Progenitor cell of endocrine pancreas (in vitro differentiated cells): ENCODE data around the gene SLC39A13. TPM values are rescaled to one million over a fixed set of nuclear protein-coding genes. Genes with fewer than 3 reads are reported as not detected.

Source experiments
- DNase-seq: peaks from one replicate; pipeline ENCODE4 v3.0.0; 2021; ENCODE audit warnings: low spot score; ENCODE audit not compliant: unreplicated experiment
- H3K27ac Mint-ChIP-seq: 2 replicates; pipeline ENCODE4 v1.8.0; 2021; ENCODE audit warnings: mild to moderate bottlenecking, moderate library complexity, mixed read lengths
- H3K27me3 Mint-ChIP-seq: 2 replicates; pipeline ENCODE4 v1.8.0; 2021; ENCODE audit warnings: mixed read lengths
- H3K36me3 Mint-ChIP-seq: 2 replicates; pipeline ENCODE4 v1.8.0; 2022; ENCODE audit warnings: mixed read lengths; ENCODE audit not compliant: insufficient read depth
- H3K4me1 Mint-ChIP-seq: 2 replicates; pipeline ENCODE4 v1.8.0; 2021; ENCODE audit warnings: low read depth, mixed read lengths
- H3K4me3 Mint-ChIP-seq: 2 replicates; pipeline ENCODE4 v1.8.0; 2021; ENCODE audit warnings: low read depth, mild to moderate bottlenecking, moderate library complexity, mixed read lengths
- H3K9me3 Mint-ChIP-seq: 2 replicates; pipeline ENCODE4 v1.8.0; 2021; ENCODE audit warnings: low read depth, mixed read lengths
- total RNA-seq: library from RNA; stranded (reverse); gene quantifications from 2 replicates; pipeline ENCODE4 v1.2.1, GENCODE V29; 2021
- TF ChIP-seq, protein P1 (sequence below): fragments of 200-600 bp; sonication (generic); IDR thresholded peaks from one replicate; pipeline ENCODE4 v1.5.0; 2021; ENCODE audit warnings: antibody characterized with exemption, mild to moderate bottlenecking; ENCODE audit not compliant: unreplicated experiment

Gene SLC39A13
- total RNA-seq, 1 donor from 2014 or later = 42.4 TPM

DNA sequence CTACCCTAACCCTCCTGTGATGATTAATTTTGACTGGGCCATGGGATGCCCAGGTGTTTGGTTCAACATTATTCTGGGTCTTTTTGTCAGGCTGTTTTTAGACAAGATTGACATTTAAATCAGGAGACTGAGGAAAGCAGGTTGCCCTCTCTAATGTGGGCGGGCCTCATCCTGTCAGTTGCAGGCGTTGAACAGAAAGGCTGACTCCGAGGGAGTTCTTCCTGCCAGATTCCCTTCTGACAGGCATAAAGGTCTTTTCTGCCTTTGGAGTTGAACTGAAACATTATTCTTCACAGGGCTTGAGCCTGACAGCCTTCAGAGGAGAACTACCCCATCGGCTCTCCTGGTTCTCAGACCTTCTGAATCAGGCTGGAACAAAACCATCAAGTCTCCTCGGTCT, 22.1 kb downstream of the SLC39A13 start:
- Mint-ChIP-seq H3K4me3 (no peak overlapping the region), H3K27me3 (no peaks in the 10 kb centered on the region), H3K27ac (no peak overlapping the region), H3K4me1 (peaks cover 6% of the 10 kb centered on the region), H3K36me3 (no peaks in the 10 kb centered on the region), H3K9me3 (no peaks in the 10 kb centered on the region)
- DNase-seq = no peak
- TF ChIP-seq, protein P1, sequence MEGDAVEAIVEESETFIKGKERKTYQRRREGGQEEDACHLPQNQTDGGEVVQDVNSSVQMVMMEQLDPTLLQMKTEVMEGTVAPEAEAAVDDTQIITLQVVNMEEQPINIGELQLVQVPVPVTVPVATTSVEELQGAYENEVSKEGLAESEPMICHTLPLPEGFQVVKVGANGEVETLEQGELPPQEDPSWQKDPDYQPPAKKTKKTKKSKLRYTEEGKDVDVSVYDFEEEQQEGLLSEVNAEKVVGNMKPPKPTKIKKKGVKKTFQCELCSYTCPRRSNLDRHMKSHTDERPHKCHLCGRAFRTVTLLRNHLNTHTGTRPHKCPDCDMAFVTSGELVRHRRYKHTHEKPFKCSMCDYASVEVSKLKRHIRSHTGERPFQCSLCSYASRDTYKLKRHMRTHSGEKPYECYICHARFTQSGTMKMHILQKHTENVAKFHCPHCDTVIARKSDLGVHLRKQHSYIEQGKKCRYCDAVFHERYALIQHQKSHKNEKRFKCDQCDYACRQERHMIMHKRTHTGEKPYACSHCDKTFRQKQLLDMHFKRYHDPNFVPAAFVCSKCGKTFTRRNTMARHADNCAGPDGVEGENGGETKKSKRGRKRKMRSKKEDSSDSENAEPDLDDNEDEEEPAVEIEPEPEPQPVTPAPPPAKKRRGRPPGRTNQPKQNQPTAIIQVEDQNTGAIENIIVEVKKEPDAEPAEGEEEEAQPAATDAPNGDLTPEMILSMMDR = no peak

- Mint-ChIP-seq H3K4me1 (peaks cover 1% of the 10 kb centered on the region), H3K4me3 (no peak overlapping the region), H3K36me3 (no peaks in the 10 kb centered on the region), H3K27me3 (no peaks in the 10 kb centered on the region), H3K27ac (peak overlapping the region; percentile 62), H3K9me3 (no peaks in the 10 kb centered on the region)
- DNase-seq = no peak
- TF ChIP-seq, protein P1 = no peak
These were observed 23.1 kb downstream of the SLC39A13 start for GRCh38 chr11:47431356-47432083.

GRCh38 chr11:47433157-47433556, 24.8 kb downstream of the SLC39A13 start:
- Mint-ChIP-seq H3K9me3 (no peaks in the 10 kb centered on the region), H3K4me1 (no peaks in the 10 kb centered on the region), H3K4me3 (no peak overlapping the region), H3K27me3 (no peaks in the 10 kb centered on the region), H3K27ac (no peak overlapping the region), H3K36me3 (no peaks in the 10 kb centered on the region)
- TF ChIP-seq, protein P1 = no peak
- DNase-seq = no peak

- no peaks in the 10 kb centered on the region for H3K4me1 Mint-ChIP-seq
- H3K27me3 Mint-ChIP-seq = no peaks in the 10 kb centered on the region
- no peak overlapping the region for H3K4me3 Mint-ChIP-seq
- no peak overlapping the region for H3K27ac Mint-ChIP-seq
- no peak for DNase-seq
- H3K9me3 Mint-ChIP-seq = no peaks in the 10 kb centered on the region
- H3K36me3 Mint-ChIP-seq = no peaks in the 10 kb centered on the region
- TF ChIP-seq, protein P1 = no peak
These were observed 25.8 kb downstream of the SLC39A13 start for GRCh38 chr11:47434011-47434786.

GRCh38 chr11:47435687-47436086, 27.3 kb downstream of the SLC39A13 start:
- DNase-seq = no peak
- TF ChIP-seq, protein P1 = no peak
- Mint-ChIP-seq H3K4me3 (no peak overlapping the region), H3K27me3 (no peaks in the 10 kb centered on the region), H3K27ac (no peak overlapping the region), H3K36me3 (no peaks in the 10 kb centered on the region), H3K9me3 (no peaks in the 10 kb centered on the region), H3K4me1 (no peaks in the 10 kb centered on the region)
